Measurements from ENCODE around the gene UPF1. TPM values are rescaled to one million over a fixed set of nuclear protein-coding genes. Genes with fewer than 3 reads are reported as not detected.

The UPF1 gene
- 10 to 100 TPM; 89.3 to 92.0 TPM for total RNA-seq

GRCh38 chr19:18831524-18832305 is at the start of gene UPF1:
TSS of gene UPF1 (plus strand) at chr19:18831959. CDS start at chr19:18832210, 251 bp downstream.
- POLR2A ChIA-PET = interaction anchor here (0.6 to 1.5 kb wide), 8 partner anchors 8 to 412 kb away, joined by 3 to 7 read pairs (median 3); partner anchors contain the start of genes COPE, DDX49, KLHL26 and SSBP4
- CTCF ChIA-PET = interaction anchor here (0.6 to 2.1 kb wide), 6 partner anchors 11 to 659 kb away, joined by 3 to 11 read pairs (median 4); no protein-coding TSS in a partner anchor

GRCh38 chr19:18782559-18783225 is 49.1 kb upstream of the UPF1 start:
- ChIA-PET CTCF (no interaction called here), POLR2A (interaction anchor here (0.5 kb wide), 1 partner anchor 13 kb away, joined by 5 read pairs; no protein-coding TSS in a partner anchor)

- ChIA-PET CTCF (no interaction called here), POLR2A (no interaction called here)
Observed at GRCh38 chr19:18783958-18784785, 47.6 kb upstream of the UPF1 start.

- CTCF ChIA-PET = no interaction called here
- POLR2A ChIA-PET = no interaction called here
Observed at GRCh38 chr19:18784786-18785120, 47.0 kb upstream of the UPF1 start.

DNA sequence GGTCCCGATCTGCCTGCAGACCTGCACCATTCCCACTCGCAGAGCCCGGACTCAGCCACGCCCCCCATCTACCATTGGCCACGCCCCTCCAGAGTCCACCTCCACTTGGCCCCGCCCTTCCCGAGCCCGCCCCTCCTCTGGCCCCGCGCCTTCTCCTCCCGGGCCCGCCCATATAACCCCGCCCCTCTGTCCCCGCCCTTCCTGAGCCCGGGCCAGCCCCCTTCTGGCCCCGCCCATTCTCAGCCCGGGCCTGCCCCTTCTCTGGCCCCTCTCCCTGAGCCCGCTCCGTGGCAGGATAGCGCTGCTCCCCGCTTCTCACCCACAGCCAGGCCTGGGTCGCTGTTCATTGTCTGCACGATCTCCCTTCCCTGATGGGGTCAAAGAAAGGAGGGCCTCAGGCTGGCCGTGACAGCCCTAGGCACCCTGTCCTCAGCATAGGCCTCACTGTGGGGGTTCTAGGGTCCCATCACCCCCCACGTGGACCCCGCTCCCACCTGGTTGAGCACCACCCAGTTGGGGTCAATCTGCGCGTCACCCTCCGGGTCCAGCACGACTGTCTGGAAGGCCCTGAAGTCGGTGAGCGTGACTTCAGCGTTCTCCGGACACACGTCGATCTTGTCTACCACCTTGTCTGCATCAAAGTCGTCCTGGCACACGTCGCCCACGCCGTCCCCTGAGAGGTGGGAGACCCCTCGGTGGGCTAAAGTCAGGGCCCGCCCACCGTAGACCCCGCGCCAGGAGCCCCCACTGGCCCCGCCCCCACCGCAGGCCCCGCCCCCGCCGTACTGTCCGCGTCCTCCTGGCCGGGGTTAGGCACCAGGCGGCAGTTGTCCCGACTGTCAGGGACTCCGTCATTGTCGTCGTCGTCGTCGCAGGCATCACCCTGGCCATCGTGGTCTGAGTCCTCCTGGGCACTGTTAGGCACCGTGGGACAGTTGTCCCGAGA is 46.3 kb upstream of the UPF1 start:
- ChIA-PET POLR2A (no interaction called here), CTCF (no interaction called here)

DNA sequence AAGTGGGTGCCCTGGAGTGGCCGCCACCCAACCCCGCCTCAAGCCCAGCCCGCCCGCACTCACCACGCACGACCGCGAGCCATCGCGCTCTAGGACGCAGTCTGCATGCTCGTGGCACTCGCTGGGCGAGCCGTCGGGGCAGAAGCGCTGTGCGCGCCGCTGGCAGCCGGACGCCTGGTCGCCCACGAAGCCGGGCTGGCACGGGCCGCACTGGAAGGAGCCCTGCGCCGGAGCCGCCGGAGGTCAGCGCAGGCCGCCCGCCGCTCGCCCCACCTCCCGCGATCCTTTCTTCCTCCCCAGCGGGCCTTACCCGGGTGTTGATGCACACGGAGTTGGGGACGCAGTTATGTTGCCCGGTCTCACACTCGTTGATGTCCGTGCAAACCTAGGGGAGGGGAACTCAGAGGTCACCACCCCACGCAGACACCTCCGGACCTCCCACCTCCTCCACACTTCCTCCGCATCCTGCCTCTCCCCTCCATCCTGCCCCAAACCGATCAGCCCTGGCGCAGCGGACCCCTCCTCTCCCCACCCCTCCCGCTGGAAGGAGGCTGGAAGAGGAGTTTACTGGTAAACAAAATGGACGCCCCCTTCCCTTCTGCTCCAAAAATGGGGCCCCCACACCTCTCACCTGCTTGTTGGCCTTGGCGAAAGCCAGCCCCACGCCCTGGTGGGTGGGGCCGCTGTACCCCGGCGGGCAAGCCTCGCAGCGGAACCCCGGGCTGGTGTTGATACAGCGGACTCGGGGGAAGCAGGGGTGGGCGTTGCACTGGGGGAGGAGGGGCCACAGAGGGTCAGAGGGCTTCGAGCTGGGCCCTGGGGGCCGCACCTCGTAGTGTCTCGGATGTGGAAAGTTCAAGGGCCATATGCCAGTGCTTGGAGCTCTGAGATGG is 43.0 kb upstream of the UPF1 start:
- CTCF ChIA-PET = interaction anchor here (1.1 kb wide), 1 partner anchor 58 kb away, joined by 3 read pairs; no protein-coding TSS in a partner anchor
- POLR2A ChIA-PET = no interaction called here

- ChIA-PET CTCF (interaction anchor here (1.1 kb wide), 1 partner anchor 57 kb away, joined by 3 read pairs; no protein-coding TSS in a partner anchor), POLR2A (no interaction called here)
Observed at GRCh38 chr19:18789422-18789869, 42.3 kb upstream of the UPF1 start.

GRCh38 chr19:18789883-18790565 is 41.7 kb upstream of the UPF1 start:
- ChIA-PET CTCF (interaction anchor here (1.1 kb wide), 1 partner anchor 57 kb away, joined by 3 read pairs; no protein-coding TSS in a partner anchor), POLR2A (no interaction called here)

DNA sequence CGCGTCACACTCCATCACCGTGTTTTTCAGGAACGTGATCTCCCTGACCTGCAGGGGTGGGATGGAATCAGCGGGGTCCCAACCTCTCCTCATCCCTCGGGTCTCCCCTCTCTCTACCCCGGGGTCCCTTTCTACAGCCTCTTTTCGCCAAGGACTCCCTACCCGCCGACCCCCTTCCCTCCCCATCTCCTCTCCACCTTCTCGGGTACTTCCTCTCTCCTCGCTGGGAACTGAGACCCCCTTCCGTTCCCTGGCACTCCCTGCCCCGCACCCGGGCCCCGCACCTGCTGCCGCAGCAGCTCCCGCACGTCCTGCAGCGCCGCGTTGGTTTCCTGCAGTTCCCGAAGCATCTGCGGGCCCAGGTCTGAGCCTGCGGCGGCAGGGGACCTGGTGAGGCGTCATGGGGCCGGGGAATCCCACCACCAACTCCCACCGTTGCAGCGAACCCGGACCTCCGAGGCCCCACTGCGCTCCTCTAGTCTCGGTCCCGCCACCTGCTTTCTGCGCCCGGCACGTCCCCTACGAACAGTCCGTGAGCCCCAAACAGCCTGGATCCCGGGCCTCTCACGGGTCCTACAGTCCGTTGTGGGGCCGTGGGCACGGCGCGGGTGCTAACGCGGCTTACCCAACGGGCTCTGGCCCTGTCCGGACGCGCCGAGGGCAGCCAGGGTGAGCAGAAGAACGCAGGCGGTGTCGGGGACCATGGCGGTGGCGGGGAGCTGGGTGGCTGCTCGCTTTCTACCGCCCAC is 41.0 kb upstream of the UPF1 start, which contains the start of gene COMP:
COMP (minus strand) TSS at position 740 of the 749 bp plus-strand sequence; CDS start at position 704, 36 bp downstream.
- CTCF ChIA-PET = interaction anchor here (0.6 kb wide), 2 partner anchors 56 to 94 kb away, joined by 3 to 4 read pairs; no protein-coding TSS in a partner anchor

DNA sequence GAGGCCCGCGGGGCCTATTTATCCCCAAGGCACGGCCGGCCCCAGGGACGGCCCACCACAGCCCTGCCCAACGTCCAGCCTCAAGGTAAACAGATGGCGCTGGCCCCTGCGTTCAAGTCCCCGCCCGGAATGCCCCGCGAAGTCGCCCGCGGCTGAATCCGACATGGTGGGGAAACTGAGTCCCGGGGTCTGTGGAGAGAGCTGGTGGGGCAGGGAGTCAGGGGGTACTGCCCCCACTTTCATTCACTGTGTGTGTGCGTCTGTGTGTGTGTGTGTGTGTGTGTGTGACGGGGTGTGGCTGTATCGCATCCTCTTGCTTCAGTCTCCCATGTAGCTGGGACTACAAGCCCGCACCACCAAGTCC is 40.5 kb upstream of the UPF1 start:
- CTCF ChIA-PET = interaction anchor here (0.6 kb wide), 2 partner anchors 56 to 94 kb away, joined by 3 to 4 read pairs; no protein-coding TSS in a partner anchor
- POLR2A ChIA-PET = no interaction called here

More for the DNA sequence above, 41.0 kb upstream of the UPF1 start, which contains the start of gene COMP:
- POLR2A ChIA-PET = no interaction called here

GRCh38 chr19:18792661-18793060 is 39.1 kb upstream of the UPF1 start:
- POLR2A ChIA-PET = interaction anchor here (0.6 kb wide), 1 partner anchor 198 kb away, joined by 4 read pairs; no protein-coding TSS in a partner anchor
- CTCF ChIA-PET = no interaction called here

DNA sequence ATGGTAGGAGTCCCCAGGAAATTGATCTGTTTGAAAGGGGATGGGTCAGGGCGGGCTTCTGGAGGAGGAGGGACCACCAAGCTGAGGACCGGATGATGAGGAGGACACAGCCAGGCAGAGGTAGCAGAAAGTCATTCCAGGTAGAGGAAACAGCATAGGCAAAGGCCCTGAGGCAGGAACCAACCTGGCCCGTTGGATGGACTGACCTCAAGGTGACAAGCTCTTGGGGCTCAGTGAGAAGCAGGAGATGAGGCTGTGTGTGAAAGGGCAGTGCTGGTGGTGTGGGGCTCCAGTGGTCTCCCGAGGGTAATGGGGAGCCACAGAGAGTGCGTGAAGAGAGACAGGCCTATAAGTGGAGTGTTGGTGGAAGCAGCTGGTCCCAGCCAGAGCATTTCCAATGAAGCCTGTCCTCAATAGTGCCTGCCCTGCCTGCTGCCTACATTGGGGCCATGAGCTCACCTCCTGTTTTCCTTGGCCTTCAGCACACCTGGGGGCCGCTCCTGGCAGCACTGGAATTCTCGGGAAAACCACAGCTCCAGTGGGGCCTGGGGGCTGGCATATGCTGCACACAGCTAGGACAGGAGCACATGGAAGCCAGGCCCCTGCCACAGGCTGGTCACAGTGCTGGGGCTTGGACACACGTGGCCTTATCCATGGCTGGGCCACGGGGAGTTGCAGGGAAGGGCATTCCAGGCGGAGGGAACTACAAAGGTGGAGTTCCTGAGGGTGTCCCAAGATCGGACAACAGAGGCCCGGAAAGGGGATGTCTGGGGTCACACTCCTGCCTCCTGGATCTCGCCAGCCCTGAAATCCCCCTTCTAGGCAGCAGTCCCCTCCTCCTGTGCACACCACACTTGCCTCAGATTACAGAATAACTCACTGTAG is 38.4 kb upstream of the UPF1 start:
- ChIA-PET CTCF (interaction anchor here (0.9 kb wide), 1 partner anchor 54 kb away, joined by 3 read pairs; no protein-coding TSS in a partner anchor), POLR2A (no interaction called here)

GRCh38 chr19:18794029-18794313 is 37.8 kb upstream of the UPF1 start:
- POLR2A ChIA-PET = no interaction called here
- CTCF ChIA-PET = interaction anchor here (0.9 kb wide), 1 partner anchor 53 kb away, joined by 3 read pairs; no protein-coding TSS in a partner anchor

- POLR2A ChIA-PET = no interaction called here
- CTCF ChIA-PET = no interaction called here
Observed at GRCh38 chr19:18794692-18795091, 37.1 kb upstream of the UPF1 start.

DNA sequence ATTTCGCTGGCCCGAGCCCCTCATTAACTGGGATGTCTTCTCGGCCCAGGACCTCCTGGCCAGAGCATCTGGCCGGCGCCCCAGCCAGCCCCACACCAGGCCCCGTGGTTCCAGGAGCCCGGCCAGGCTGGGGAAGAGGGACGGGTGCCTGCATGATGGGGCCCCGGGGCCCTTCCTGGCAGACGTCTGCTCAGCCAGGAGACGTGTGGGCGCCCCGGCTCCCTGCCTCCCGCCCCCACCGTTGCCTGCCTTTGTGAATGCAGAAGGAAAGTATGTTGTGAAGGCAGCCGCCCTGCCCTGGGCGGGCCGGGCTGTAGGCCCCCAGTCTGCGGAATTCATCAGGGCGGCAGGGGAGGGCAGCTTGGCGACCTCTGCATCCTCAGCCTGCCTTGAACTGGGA is 36.2 kb upstream of the UPF1 start:
- ChIA-PET CTCF (interaction anchor here (0.6 to 1.0 kb wide), 2 partner anchors 49 to 436 kb away, joined by 3 to 4 read pairs; no protein-coding TSS in a partner anchor), POLR2A (no interaction called here)
